Upper lobe of left lung (tissue), 6 donors: ENCODE data around the gene STYXL1. TPM values are rescaled to one million over a fixed set of nuclear protein-coding genes. Genes with fewer than 3 reads are reported as not detected.
"Not testable (repeated sequence)": the region's sequence is repeated elsewhere in the genome, so short reads cannot be mapped to it uniquely, and the experiment has no call there.

Source experiments
- ATAC-seq, 2 donors: fragments of 200-7000 bp; cut with Tn5 transposase; one replicate each; pipeline ENCODE4 v1.9.1; 2022; ENCODE audit warnings: mild to moderate bottlenecking in 2 of 2, moderate library complexity in 2 of 2; ENCODE audit not compliant: low FRiP score in 2 of 2
- DNase-seq, 2 donors: peaks; one replicate each; pipeline ENCODE4 v3.0.0-alpha.2; 2019 to 2020
- H3K27ac ChIP-seq, 4 donors: fragments of 200-600 bp; sonication (generic); one replicate each; pipeline ENCODE4 v1.5.1; 2016 to 2019
- H3K27me3 ChIP-seq, 4 donors: fragments of 200-600 bp; sonication (generic); one replicate each; pipeline ENCODE4 v1.5.1; 2017 to 2019
- H3K36me3 ChIP-seq, 4 donors: fragments of 200-600 bp; sonication (generic); one replicate each; pipeline ENCODE4 v1.5.1; 2016 to 2019
- H3K4me1 ChIP-seq, 4 donors: fragments of 200-600 bp; sonication (generic); one replicate each; pipeline ENCODE4 v1.5.1; 2018 to 2019
- H3K4me3 ChIP-seq, 4 donors: fragments of 200-600 bp; sonication (generic); one replicate each; pipeline ENCODE4 v1.5.1; 2017 to 2019; ENCODE audit warnings: mild to moderate bottlenecking in 2 of 4, moderate library complexity in 1 of 4
- H3K9me3 ChIP-seq, 4 donors: fragments of 200-600 bp; sonication (generic); one replicate each; pipeline ENCODE4 v1.5.1; 2018 to 2019
- CTCF ChIP-seq, 6 experiments: fragments of 450-650 bp in 4 of 6; fragments of 200-600 bp in 2 of 6; sonication (generic) in 2 of 6; IDR thresholded peaks; one replicate each; pipeline ENCODE4 v1.5.1; 2016 to 2019; ENCODE audit warnings: antibody characterized with exemption in 6 of 6
- EP300 ChIP-seq, 4 donors: sonication (generic); formaldehyde crosslinking; IDR thresholded peaks; one replicate each; pipeline ENCODE4 v1.5.1; 2017; ENCODE audit warnings: antibody characterized with exemption in 4 of 4, control low read depth in 2 of 4
- POLR2A ChIP-seq, 4 donors: fragments of 450-650 bp; IDR thresholded peaks; one replicate each; pipeline ENCODE4 v1.5.1; 2016 to 2017; ENCODE audit warnings: antibody characterized with exemption in 4 of 4, mild to moderate bottlenecking in 2 of 4
- POLR2AphosphoS5 ChIP-seq, 2 donors: sonication (generic); formaldehyde crosslinking; IDR thresholded peaks; one replicate each; pipeline ENCODE4 v1.5.1; 2017; ENCODE audit warnings: antibody characterized with exemption in 2 of 2
- WGBS, 2 donors: methylation state at CpG; one replicate each; pipeline ENCODE4 v1.1.5; 2017 to 2018; 5-methylcytosine and 5-hydroxymethylcytosine counted together
- total RNA-seq, 6 donors: library from RNA; depleted of rRNA in 4 of 6; stranded (reverse); fragments of >200 nt in 4 of 6; gene quantifications; one replicate each; pipeline versions ENCODE4 v1.1.0 to v1.2.1, GENCODE V29; 2016 to 2021
- donor health status: DM: no; HTN: no; CAD: no; lungs with moderate emphysema.
- donor health status: DM: no; HTN: yes; CAD: no; lungs with severe emphysema.

Gene STYXL1
- total RNA-seq, 6 donors from 2014 or later, result 11.1 to 71.2 (median 23.5) TPM

- no peak overlapping the region for H3K4me3 ChIP-seq
- TF ChIP-seq POLR2AphosphoS5 (IDR thresholded peaks at IDR 0.05) (no peak), CTCF (IDR thresholded peaks at IDR 0.05) (no peak), POLR2A (IDR thresholded peaks at IDR 0.05) (no peak), EP300 (IDR thresholded peaks at IDR 0.05) (no peak)
- ATAC-seq, result no peak
- no peaks in the 10 kb centered on the region for H3K4me1 ChIP-seq
- WGBS, 2 donors, result 71 to 85% methylated on average over 6 of the region's 6 CpGs
- H3K27me3 ChIP-seq, result no peaks in the 10 kb centered on the region
- H3K9me3 ChIP-seq, result no peaks in the 10 kb centered on the region
- no peak overlapping the region for H3K27ac ChIP-seq
- no peak for DNase-seq
- H3K36me3 ChIP-seq, result peaks cover 31 to 99% (median 89%) of the 10 kb centered on the region in 4 donors
Observed at GRCh38 chr7:76060842-76061241, 13.0 kb upstream of the STYXL1 start.

GRCh38 chr7:76058745-76059144, 10.9 kb upstream of the STYXL1 start:
- DNase-seq, ATAC-seq, H3K4me1 ChIP-seq, H3K9me3 ChIP-seq, H3K4me3 ChIP-seq, H3K27ac ChIP-seq, H3K27me3 ChIP-seq: not testable (repeated sequence)
- peaks cover 25 to 97% (median 75%) of the 10 kb centered on the region in 4 donors for H3K36me3 ChIP-seq
- WGBS, 2 donors, result 90 to 96% methylated on average over 7 of the region's 7 CpGs

GRCh38 chr7:76057813-76058145, 10.0 kb upstream of the STYXL1 start:
- Histone ChIP-seq H3K4me1 (peaks cover 0 to 5% (median 0%) of the 10 kb centered on the region in 4 donors), H3K27me3 (no peaks in the 10 kb centered on the region), H3K27ac (no peak overlapping the region), H3K36me3 (peaks cover 25 to 92% (median 66%) of the 10 kb centered on the region in 4 donors), H3K4me3 (no peak overlapping the region), H3K9me3 (no peaks in the 10 kb centered on the region)
- TF ChIP-seq CTCF (IDR thresholded peaks at IDR 0.05) (no peak), EP300 (IDR thresholded peaks at IDR 0.05) (no peak), POLR2AphosphoS5 (IDR thresholded peaks at IDR 0.05) (no peak), POLR2A (IDR thresholded peaks at IDR 0.05) (no peak)
- ATAC-seq (no peak), DNase-seq (no peak)
- 84 to 91% methylated on average over 7 to 11 of the region's 11 CpGs for WGBS, 2 donors

GRCh38 chr7:76057103-76057812, 9.5 kb upstream of the STYXL1 start:
- DNase-seq (no peak), ATAC-seq (no peak)
- peaks cover 25 to 90% (median 61%) of the 10 kb centered on the region in 4 donors for H3K36me3 ChIP-seq
- WGBS, 2 donors, result 90 to 93% methylated on average over 18 of the region's 18 CpGs
- no peak overlapping the region for H3K27ac ChIP-seq
- H3K4me3 ChIP-seq, result no peak overlapping the region
- H3K27me3 ChIP-seq, result no peaks in the 10 kb centered on the region
- TF ChIP-seq CTCF (IDR thresholded peaks at IDR 0.05) (no peak), POLR2AphosphoS5 (IDR thresholded peaks at IDR 0.05) (no peak), POLR2A (IDR thresholded peaks at IDR 0.05) (no peak), EP300 (IDR thresholded peaks at IDR 0.05) (no peak)
- H3K9me3 ChIP-seq, result no peaks in the 10 kb centered on the region
- peaks cover 0 to 5% (median 0%) of the 10 kb centered on the region in 4 donors for H3K4me1 ChIP-seq

- peaks cover 0 to 5% (median 0%) of the 10 kb centered on the region in 4 donors for H3K4me1 ChIP-seq
- DNase-seq (no peak), ATAC-seq (no peak)
- no peak for TF ChIP-seq CTCF (IDR thresholded peaks at IDR 0.05)
- no peak for TF ChIP-seq POLR2AphosphoS5 (IDR thresholded peaks at IDR 0.05)
- no peak for TF ChIP-seq POLR2A (IDR thresholded peaks at IDR 0.05)
- TF ChIP-seq EP300 (IDR thresholded peaks at IDR 0.05), result no peak
- no peaks in the 10 kb centered on the region for H3K9me3 ChIP-seq
- 84 to 86% methylated on average over 7 of the region's 7 CpGs for WGBS, 2 donors
- H3K36me3 ChIP-seq, result peaks cover 25 to 90% (median 50%) of the 10 kb centered on the region in 4 donors
- H3K27ac ChIP-seq, result no peak overlapping the region
- H3K4me3 ChIP-seq, result no peak overlapping the region
- no peaks in the 10 kb centered on the region for H3K27me3 ChIP-seq
Observed at GRCh38 chr7:76056241-76056640, 8.4 kb upstream of the STYXL1 start.
